IMR-90 (cell line): Measurements from ENCODE around the gene MED12L. TPM values are rescaled to one million over a fixed set of nuclear protein-coding genes. Genes with fewer than 3 reads are reported as not detected.

Experiments
- ATAC-seq: fragments of 200-7000 bp; cut with Tn5 transposase; 2 replicates; pipeline ENCODE4 v1.9.1; 2020; ENCODE audit warnings: low read depth, mild to moderate bottlenecking, moderate library complexity
- BruUV-seq: library from RNA; stranded (reverse); fragments of 400-500 nt; replicated peaks from 2 replicates; lab custom pipeline; 2021; lab: Mats Ljungman, UMichigan
- CTCF ChIA-PET: fragments of 300-600 bp; formaldehyde crosslinking; extraction: SDS; loops from one replicate; lab custom pipeline; 2021; ENCODE audit warnings: antibody characterized with exemption; lab: Yijun Ruan, JAX
- POLR2A ChIA-PET: fragments of 300-600 bp; sonication (Branson Sonifier 250); formaldehyde crosslinking; loops from one replicate; lab custom pipeline; 2022; ENCODE audit warnings: antibody characterized with exemption; ENCODE audit not compliant: unreplicated experiment; lab: Charles Lee
- DNase-seq: peaks from one replicate; pipeline ENCODE4 v3.0.0; 2013
- H2AFZ ChIP-seq: replicated peaks from 2 replicates; pipeline ENCODE3; 2013; ENCODE audit warnings: low read length, mild to moderate bottlenecking; ENCODE audit not compliant: poor library complexity
- H2AK5ac ChIP-seq: 2 replicates; pipeline ENCODE4 v1.6.1; 2013; ENCODE audit warnings: low read depth, low read length, inconsistent platforms
- H2AK9ac ChIP-seq: replicated peaks from 2 replicates; pipeline ENCODE3; 2013; ENCODE audit warnings: mild to moderate bottlenecking, low read depth, low read length, moderate library complexity; ENCODE audit not compliant: poor library complexity
- H2BK120ac ChIP-seq: 2 replicates; pipeline ENCODE4 v1.6.1; 2013; ENCODE audit warnings: low read depth, low read length, inconsistent platforms
- H2BK15ac ChIP-seq: 3 replicates; pipeline ENCODE4 v1.6.1; 2013; ENCODE audit warnings: low read depth, low read length, inconsistent platforms
- H2BK20ac ChIP-seq: 2 replicates; pipeline ENCODE4 v1.6.1; 2013; ENCODE audit warnings: low read depth, mild to moderate bottlenecking, inconsistent platforms, low read length, moderate library complexity
- H2BK5ac ChIP-seq: 2 replicates; pipeline ENCODE4 v1.6.1; 2013; ENCODE audit warnings: mild to moderate bottlenecking, low read depth, low read length, inconsistent platforms; ENCODE audit not compliant: poor library complexity, severe bottlenecking
- H3K14ac ChIP-seq: replicated peaks from 2 replicates; pipeline ENCODE4 v1.6.1; 2013; ENCODE audit warnings: low read depth, low read length, inconsistent platforms
- H3K18ac ChIP-seq: 2 replicates; pipeline ENCODE4 v1.6.1; 2013; ENCODE audit warnings: low read depth, low read length, control low read depth
- H3K23ac ChIP-seq: 2 replicates; pipeline ENCODE4 v1.6.1; 2013; ENCODE audit warnings: low read depth, low read length, inconsistent platforms
- H3K27ac ChIP-seq: 2 replicates; pipeline ENCODE4 v1.5.1; 2013; ENCODE audit warnings: mild to moderate bottlenecking, control low read depth, low read length; ENCODE audit not compliant: insufficient read depth
- H3K27me3 ChIP-seq: 2 replicates; pipeline ENCODE4 v1.6.1; 2013; ENCODE audit warnings: low read length; ENCODE audit not compliant: control insufficient read depth, insufficient read depth
- H3K36me3 ChIP-seq: 2 replicates; pipeline ENCODE4 v1.6.1; 2013; ENCODE audit warnings: low read length, mixed read lengths; ENCODE audit not compliant: control insufficient read depth, insufficient read depth
- H3K4ac ChIP-seq: 2 replicates; pipeline ENCODE4 v1.6.1; 2013; ENCODE audit warnings: low read depth, low read length, inconsistent platforms
- H3K4me1 ChIP-seq: 2 replicates; pipeline ENCODE4 v1.6.1; 2013; ENCODE audit warnings: low read length, mixed read lengths; ENCODE audit not compliant: control insufficient read depth, insufficient read depth
- H3K4me2 ChIP-seq: 2 replicates; pipeline ENCODE4 v1.6.1; 2013; ENCODE audit warnings: low read depth, mild to moderate bottlenecking, control low read depth, low read length, moderate library complexity
- H3K4me3 ChIP-seq: 2 replicates; pipeline ENCODE4 v1.5.1; 2013; ENCODE audit warnings: low read depth, mild to moderate bottlenecking, control low read depth, low read length, moderate library complexity; ENCODE audit not compliant: insufficient read depth
- H3K56ac ChIP-seq: 2 replicates; pipeline ENCODE4 v1.6.1; 2013; ENCODE audit warnings: low read length, inconsistent platforms; ENCODE audit not compliant: insufficient read depth; ENCODE audit errors: extremely low read depth
- H3K79me1 ChIP-seq, 2 experiments: 2 replicates each; pipeline ENCODE4 v1.6.1; 2013; ENCODE audit warnings: low read length in 2 of 2, inconsistent platforms in 1 of 2, low read depth in 1 of 2
- H3K9ac ChIP-seq: 2 replicates; pipeline ENCODE4 v1.6.1; 2013; ENCODE audit warnings: low read depth, low read length, control low read depth
- H3K9me1 ChIP-seq: 2 replicates; pipeline ENCODE4 v1.6.1; 2013; ENCODE audit warnings: low read length, inconsistent platforms; ENCODE audit not compliant: insufficient read depth
- H3K9me3 ChIP-seq: 2 replicates; pipeline ENCODE4 v1.6.1; 2013; ENCODE audit warnings: low read length; ENCODE audit not compliant: control insufficient read depth, insufficient read depth
- H4K20me1 ChIP-seq: 2 replicates; pipeline ENCODE4 v1.6.1; 2013; ENCODE audit warnings: low read length, inconsistent platforms; ENCODE audit not compliant: insufficient read depth
- H4K5ac ChIP-seq: 2 replicates; pipeline ENCODE4 v1.6.1; 2013; ENCODE audit warnings: mild to moderate bottlenecking, low read depth, low read length, control low read depth
- H4K8ac ChIP-seq, 2 experiments: 2 replicates each; pipeline ENCODE4 v1.6.1; 2013; ENCODE audit warnings: low read depth in 2 of 2, low read length in 2 of 2, control low read depth in 1 of 2, inconsistent platforms in 1 of 2
- H4K91ac ChIP-seq: 2 replicates; pipeline ENCODE4 v1.6.1; 2013; ENCODE audit warnings: low read depth, low read length, inconsistent platforms; ENCODE audit not compliant: insufficient read depth
- BHLHE40 ChIP-seq: fragments of 150-350 bp; IDR thresholded peaks from 2 replicates; pipeline ENCODE4 v1.6.1; 2016; ENCODE audit warnings: mild to moderate bottlenecking, low read depth, low read length
- CEBPB ChIP-seq: IDR thresholded peaks from 2 replicates; pipeline ENCODE4 v1.6.1; 2012; ENCODE audit warnings: low read depth, low read length, improper control_type of control experiment
- CHD1 ChIP-seq: IDR thresholded peaks from 2 replicates; pipeline ENCODE4 v1.6.1; 2012; ENCODE audit warnings: low read depth, low read length, improper control_type of control experiment
- CTCF ChIP-seq: conservative IDR thresholded peaks from 2 replicates; pipeline ENCODE4 v1.5.1; 2012; ENCODE audit warnings: mild to moderate bottlenecking, low read depth, low read length, improper control_type of control experiment
- ELK1 ChIP-seq: fragments of 150-350 bp; IDR thresholded peaks from 2 replicates; pipeline ENCODE4 v1.6.1; 2016; ENCODE audit warnings: low read depth, mild to moderate bottlenecking, low read length, moderate library complexity, borderline replicate concordance
- FOS ChIP-seq: fragments of 150-350 bp; IDR thresholded peaks from 2 replicates; pipeline ENCODE4 v1.6.1; 2016; ENCODE audit warnings: low read depth, low read length
- MAFK ChIP-seq: IDR thresholded peaks from 2 replicates; pipeline ENCODE4 v1.6.1; 2012; ENCODE audit warnings: low read depth, low read length, improper control_type of control experiment
- MAZ ChIP-seq: IDR thresholded peaks from 2 replicates; pipeline ENCODE4 v1.6.1; 2012; ENCODE audit warnings: low read depth, mild to moderate bottlenecking, low read length, improper control_type of control experiment, moderate library complexity, borderline replicate concordance
- MXI1 ChIP-seq: IDR thresholded peaks from 2 replicates; pipeline ENCODE4 v1.6.1; 2012; ENCODE audit warnings: low read depth, mild to moderate bottlenecking, low read length, moderate library complexity, borderline replicate concordance
- NFE2L2 ChIP-seq: fragments of 150-350 bp; IDR thresholded peaks from 2 replicates; pipeline ENCODE4 v1.6.1; 2016; ENCODE audit warnings: low read depth, mild to moderate bottlenecking, low read length
- POLR2A ChIP-seq: IDR thresholded peaks from 2 replicates; pipeline ENCODE4 v1.6.1; 2012; ENCODE audit warnings: mild to moderate bottlenecking, low read depth, low read length
- RAD21 ChIP-seq: IDR thresholded peaks from 2 replicates; pipeline ENCODE4 v1.6.1; 2012; ENCODE audit warnings: low read length, improper control_type of control experiment
- RCOR1 ChIP-seq: IDR thresholded peaks from 2 replicates; pipeline ENCODE4 v1.6.1; 2012; ENCODE audit warnings: mild to moderate bottlenecking, low read length, improper control_type of control experiment; ENCODE audit not compliant: insufficient replicate concordance
- RFX5 ChIP-seq: IDR thresholded peaks from 2 replicates; pipeline ENCODE4 v1.8.0; 2012; ENCODE audit warnings: low read depth, mild to moderate bottlenecking, low read length, moderate library complexity
- SMC3 ChIP-seq: fragments of 150-350 bp; IDR thresholded peaks from 2 replicates; pipeline ENCODE4 v1.6.1; 2016; ENCODE audit warnings: low read depth, mild to moderate bottlenecking, antibody characterized with exemption, low read length, moderate library complexity
- USF2 ChIP-seq: fragments of 150-350 bp; IDR thresholded peaks from 2 replicates; pipeline ENCODE4 v1.6.1; 2017; ENCODE audit warnings: mild to moderate bottlenecking, antibody characterized with exemption, low read length, low read depth
- WGBS, 2 experiments: methylation state at CpG; one replicate each; pipeline versions ENCODE4 v1.1.5 to v1.1.7; 2013; ENCODE audit warnings: missing lambda C conversion rate in 2 of 2; ENCODE audit not compliant: insufficient read length in 1 of 2; ENCODE audit errors: extremely low coverage in 2 of 2; 5-methylcytosine and 5-hydroxymethylcytosine counted together
- dilution Hi-C: fragments of 300-500 bp; cut with HindIII; formaldehyde crosslinking; loops from one replicate; pipeline ENCODE4 v1.14.3; 2018; ENCODE audit warnings: low sequenced_read_pairs; ENCODE audit not compliant: unreplicated experiment
- in situ Hi-C: fragments of 300-500 bp; cut with MboI; formaldehyde crosslinking; loops from 3 replicates; pipeline ENCODE4 v1.14.3; 2019; ENCODE audit warnings: low sequenced_read_pairs, inconsistent platforms, mixed read lengths
- intact Hi-C: fragments of 100-400 bp; cut with micrococcal nuclease; formaldehyde crosslinking; loops from 2 replicates; pipeline ENCODE4 v1.10.0; 2022
- polyA plus RNA-seq, 3 experiments: library from polyadenylated mRNA; depleted of rRNA; stranded (reverse); fragments of >200 nt; gene quantifications; 2 replicates each; pipeline ENCODE4 v1.2.3, GENCODE V29; 2012; ENCODE audit warnings: low replicate concordance in 1 of 3
- total RNA-seq: library from RNA; depleted of rRNA; stranded (reverse); fragments of >200 nt; gene quantifications from 2 replicates; pipeline ENCODE4 v1.2.3, GENCODE V29; 2012

Gene MED12L
- total and polyA plus RNA-seq, 2 of the 4 experiments (the other 2 are of a cell fraction), result 0.05 to 0.18 TPM

GRCh38 chr3:151206201-151206600 is 120.7 kb downstream of the MED12L start:
- Histone ChIP-seq H4K20me1 (no peaks in the 10 kb centered on the region), H3K79me1 (no peaks in the 10 kb centered on the region), H3K27ac (no peak overlapping the region), H3K23ac (no peak overlapping the region), H2BK5ac (no peak overlapping the region), H3K14ac (no peak overlapping the region), H2AK5ac (no peak overlapping the region), H3K9ac (no peak overlapping the region), H4K91ac (no peak overlapping the region), H2AFZ (no peak overlapping the region), H3K18ac (no peak overlapping the region), H2BK20ac (no peak overlapping the region), H4K8ac (no peak overlapping the region), H2AK9ac (no peak overlapping the region), H3K9me3 (no peaks in the 10 kb centered on the region), H3K56ac (no peak overlapping the region), H4K5ac (no peak overlapping the region), H3K4me3 (no peak overlapping the region), H3K4ac (no peak overlapping the region), H2BK15ac (no peak overlapping the region), H3K4me1 (no peaks in the 10 kb centered on the region), H3K36me3 (no peaks in the 10 kb centered on the region), H3K9me1 (no peaks in the 10 kb centered on the region), H2BK120ac (no peak overlapping the region), H3K4me2 (no peak overlapping the region), H3K27me3 (no peaks in the 10 kb centered on the region)
- dilution Hi-C loops, result no loop called here
- no peak for DNase-seq
- TF ChIP-seq POLR2A (no peak), MXI1 (no peak), SMC3 (no peak), ELK1 (no peak), FOS (no peak), CTCF (no peak), CEBPB (no peak), RFX5 (no peak), NFE2L2 (no peak), CHD1 (no peak), RAD21 (no peak), MAZ (no peak), USF2 (no peak), MAFK (no peak), RCOR1 (no peak), BHLHE40 (no peak)
- BruUV-seq, result no TSS peak
- intact Hi-C loops, result no loop called here
- CTCF ChIA-PET, result interaction anchor here (0.6 kb wide), 1 partner anchor 73 kb away, joined by 7 read pairs; no protein-coding TSS in a partner anchor
- no CpG with 5 or more reads among the region's 3 CpGs for WGBS, 2 experiments
- in situ Hi-C loops, result no loop called here
- POLR2A ChIA-PET, result no interaction called here
- no peak for ATAC-seq
